NCI-H2029 treated with DMSO at 0.1 percent for 48 hours (cell line): Measurements from ENCODE around the gene KMT2A.

ENCODE experiments used
- DNase-seq: peaks from one replicate; lab custom pipeline; 2025; lab: John Stamatoyannopoulos, UW

Gene KMT2A

GRCh38 chr11:118488480-118489109, 52.3 kb downstream of the KMT2A start:
- DNase-seq = peak; percentile 90

GRCh38 chr11:118491041-118491440, 54.7 kb downstream of the KMT2A start:
- DNase-seq = no peak

GRCh38 chr11:118497831-118498230, 61.5 kb downstream of the KMT2A start:
- no peak for DNase-seq

DNA sequence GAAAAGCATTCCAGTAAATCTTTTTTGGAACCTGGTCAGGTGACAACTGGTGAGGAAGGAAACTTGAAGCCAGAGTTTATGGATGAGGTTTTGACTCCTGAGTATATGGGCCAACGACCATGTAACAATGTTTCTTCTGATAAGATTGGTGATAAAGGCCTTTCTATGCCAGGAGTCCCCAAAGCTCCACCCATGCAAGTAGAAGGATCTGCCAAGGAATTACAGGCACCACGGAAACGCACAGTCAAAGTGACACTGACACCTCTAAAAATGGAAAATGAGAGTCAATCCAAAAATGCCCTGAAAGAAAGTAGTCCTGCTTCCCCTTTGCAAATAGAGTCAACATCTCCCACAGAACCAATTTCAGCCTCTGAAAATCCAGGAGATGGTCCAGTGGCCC, 66.9 kb downstream of the KMT2A start:
- no peak for DNase-seq

DNA sequence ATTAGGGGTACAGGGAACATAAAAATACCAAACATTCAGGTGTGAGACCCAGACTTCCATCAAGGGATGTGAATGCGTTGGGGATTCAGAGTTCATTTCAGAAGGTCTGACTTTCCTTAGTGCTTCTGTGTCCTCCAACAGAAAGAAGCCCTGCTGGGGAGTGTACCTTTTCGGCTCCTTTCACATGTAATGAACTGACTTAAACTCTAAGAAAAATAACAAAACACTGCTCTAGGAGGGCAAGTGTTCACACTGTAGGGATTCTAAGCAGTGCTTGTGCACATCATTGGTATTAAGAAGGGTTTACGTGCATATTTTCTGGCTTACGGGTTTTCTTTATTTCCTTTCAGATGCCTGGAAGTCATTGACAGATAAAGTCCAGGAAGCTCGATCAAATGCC, 75.3 kb downstream of the KMT2A start:
- no peak for DNase-seq

GRCh38 chr11:118514103-118514502, 77.8 kb downstream of the KMT2A start:
- DNase-seq = no peak

DNA sequence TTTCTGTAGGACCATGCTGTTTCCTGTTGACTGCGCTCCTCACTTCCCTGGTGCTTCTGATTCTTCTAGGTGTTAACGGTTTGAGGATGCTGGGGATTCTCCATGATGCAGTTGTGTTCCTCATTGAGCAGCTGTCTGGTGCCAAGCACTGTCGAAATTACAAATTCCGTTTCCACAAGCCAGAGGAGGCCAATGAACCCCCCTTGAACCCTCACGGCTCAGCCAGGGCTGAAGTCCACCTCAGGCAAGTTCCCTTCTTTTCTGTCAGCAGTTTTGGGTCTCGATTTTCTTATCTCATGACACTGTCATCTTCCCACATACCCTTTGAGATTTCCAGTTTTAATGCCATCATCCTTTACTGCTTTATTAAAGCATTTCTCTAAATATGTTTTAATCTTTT, 83.3 kb downstream of the KMT2A start:
- no peak for DNase-seq

- no peak for DNase-seq
Measured at GRCh38 chr11:118521892-118522311, 85.6 kb downstream of the KMT2A start.

DNA sequence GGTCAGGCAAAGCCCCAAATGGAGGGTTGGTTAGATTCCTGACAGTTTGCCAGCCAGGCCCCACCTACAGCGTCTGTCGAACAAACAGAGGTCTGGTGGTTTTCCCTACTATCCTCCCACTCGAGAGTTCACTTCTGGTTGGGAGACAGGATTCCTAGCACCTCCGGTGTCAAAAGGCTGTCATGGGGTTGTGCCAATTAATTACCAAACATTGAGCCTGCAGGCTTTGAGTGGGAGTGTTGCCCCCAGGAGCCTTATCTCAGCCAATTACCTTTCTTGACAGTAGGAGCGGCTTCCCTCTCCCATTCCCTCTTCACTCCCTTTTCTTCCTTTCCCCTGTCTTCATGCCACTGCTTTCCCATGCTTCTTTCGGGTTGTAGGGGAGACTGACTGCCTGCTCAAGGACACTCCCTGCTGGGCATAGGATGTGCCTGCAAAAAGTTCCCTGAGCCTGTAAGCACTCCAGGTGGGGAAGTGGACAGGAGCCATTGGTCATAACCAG, 86.3 kb downstream of the KMT2A start:
- no peak for DNase-seq

DNA sequence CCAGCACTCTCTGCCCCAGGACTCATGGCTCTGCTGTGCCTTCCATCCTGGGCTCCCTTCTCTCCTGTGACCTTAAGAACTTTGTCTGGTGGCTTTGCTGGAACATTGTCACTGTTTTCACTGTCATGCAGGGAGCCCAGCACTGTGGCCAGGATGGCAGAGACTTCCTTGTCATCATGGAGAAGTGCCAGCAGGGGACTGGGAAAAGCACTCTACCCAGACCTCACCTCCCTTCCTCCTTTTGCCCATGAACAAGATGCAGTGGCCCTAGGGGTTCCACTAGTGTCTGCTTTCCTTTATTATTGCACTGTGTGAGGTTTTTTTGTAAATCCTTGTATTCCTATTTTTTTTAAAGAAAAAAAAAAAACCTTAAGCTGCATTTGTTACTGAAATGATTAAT, 88.1 kb downstream of the KMT2A start:
- no peak for DNase-seq

- no peak for DNase-seq
Measured at GRCh38 chr11:118524757-118525470, 88.6 kb downstream of the KMT2A start.

DNA sequence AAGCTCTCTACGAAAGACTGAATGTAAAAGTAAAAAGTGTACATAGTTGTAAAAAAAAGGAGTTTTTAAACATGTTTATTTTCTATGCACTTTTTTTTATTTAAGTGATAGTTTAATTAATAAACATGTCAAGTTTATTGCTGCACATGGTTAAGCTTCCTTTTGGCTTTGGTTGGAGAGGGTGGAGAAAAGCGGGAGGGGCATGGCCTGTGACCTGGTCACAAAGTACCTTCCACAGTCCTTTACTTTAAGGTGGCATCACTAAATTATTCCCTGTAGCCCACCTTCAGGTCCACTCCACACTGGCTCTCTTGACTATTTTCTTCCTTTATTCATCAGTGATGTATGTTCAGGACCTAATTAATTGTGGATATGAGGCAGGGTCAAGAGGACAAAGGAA, 90.4 kb downstream of the KMT2A start:
- DNase-seq = no peak

GRCh38 chr11:118527109-118527508, 90.8 kb downstream of the KMT2A start, which contains the start of gene TTC36:
TSS of gene TTC36 (plus strand) at chr11:118527474. CDS start at chr11:118527495, 21 bp downstream.
- no peak for DNase-seq

- no peak for DNase-seq
Measured at GRCh38 chr11:118528511-118528910, 92.2 kb downstream of the KMT2A start.

DNA sequence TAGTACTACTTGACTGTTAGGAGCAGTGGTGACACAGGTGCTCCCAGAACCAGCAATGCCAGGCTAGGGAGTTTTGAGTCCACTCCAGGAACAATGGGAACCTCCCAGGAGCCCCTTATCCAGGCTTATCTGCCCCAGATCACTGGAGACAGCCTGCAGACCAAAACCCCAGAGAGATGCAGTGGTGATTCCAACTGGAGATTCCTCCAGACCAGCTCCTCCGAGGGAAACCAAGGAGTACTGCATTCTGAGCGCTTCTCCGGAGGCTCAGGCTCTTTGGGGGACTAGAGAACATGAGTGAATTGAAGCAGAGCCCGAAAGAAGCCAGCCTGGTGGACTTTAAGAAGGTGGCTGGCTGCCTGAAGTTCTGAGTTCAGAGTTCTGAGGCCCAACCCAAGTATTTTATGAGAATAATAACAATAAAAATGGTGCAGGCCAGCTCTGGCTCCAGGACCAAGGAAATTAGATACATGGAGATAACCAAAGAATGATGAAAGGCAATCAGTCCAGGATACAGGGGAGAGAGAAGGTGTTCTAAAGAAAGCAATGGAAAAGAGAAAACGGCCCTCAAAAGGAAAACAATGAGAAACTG, 93.4 kb downstream of the KMT2A start:
- DNase-seq = no peak

- peak; percentile 71 for DNase-seq
Measured at GRCh38 chr11:118530180-118530682, 93.9 kb downstream of the KMT2A start.

DNA sequence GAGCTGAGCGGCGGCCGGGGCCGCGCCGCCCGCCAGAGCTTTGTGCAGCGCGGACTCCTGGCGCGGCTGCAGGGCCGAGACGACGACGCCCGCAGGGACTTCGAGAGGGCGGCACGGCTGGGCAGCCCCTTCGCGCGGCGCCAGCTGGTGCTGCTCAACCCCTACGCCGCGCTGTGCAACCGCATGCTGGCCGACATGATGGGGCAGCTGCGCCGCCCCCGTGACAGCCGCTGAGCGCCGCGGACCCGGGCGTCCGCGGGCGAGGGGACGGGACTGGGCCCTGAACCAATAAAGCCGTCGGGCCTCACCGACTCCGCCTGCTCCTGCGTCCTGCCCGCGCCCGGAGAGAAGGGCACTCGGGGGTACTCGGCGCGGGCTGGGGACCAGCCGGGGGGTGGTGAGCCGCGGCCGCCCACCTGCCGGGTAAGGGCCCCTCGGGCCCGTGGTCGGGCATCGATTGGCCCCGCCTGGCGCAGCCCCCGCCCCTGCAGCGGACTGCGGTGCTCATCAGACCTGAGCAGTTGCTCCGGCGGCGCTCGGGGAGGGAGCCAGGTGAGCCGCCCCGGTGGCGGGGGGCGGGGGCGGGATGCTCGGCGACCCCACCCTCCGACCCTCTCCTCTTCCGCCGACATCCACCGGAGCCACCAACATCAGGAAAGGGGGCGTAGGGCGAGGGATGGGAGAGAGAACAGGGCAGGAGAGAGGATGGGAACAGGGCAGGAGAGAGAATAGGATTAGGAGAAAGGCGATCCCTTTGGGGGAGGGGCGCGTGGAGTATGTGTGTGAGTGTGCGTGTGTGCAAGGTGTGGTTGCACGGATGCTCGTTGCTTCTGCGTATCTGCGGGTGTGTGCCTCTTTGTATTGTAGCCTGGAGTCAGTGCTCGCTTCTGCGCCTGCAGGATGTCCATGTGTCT, 94.6 kb downstream of the KMT2A start, which contains the start of gene TMEM25:
TMEM25 (plus strand) TSS at position 510 of the 914 bp plus-strand sequence. CDS start 610 bp downstream, outside the sequence.
- DNase-seq = no peak

GRCh38 chr11:118531597-118532084, 95.3 kb downstream of the KMT2A start:
- no peak for DNase-seq

DNA sequence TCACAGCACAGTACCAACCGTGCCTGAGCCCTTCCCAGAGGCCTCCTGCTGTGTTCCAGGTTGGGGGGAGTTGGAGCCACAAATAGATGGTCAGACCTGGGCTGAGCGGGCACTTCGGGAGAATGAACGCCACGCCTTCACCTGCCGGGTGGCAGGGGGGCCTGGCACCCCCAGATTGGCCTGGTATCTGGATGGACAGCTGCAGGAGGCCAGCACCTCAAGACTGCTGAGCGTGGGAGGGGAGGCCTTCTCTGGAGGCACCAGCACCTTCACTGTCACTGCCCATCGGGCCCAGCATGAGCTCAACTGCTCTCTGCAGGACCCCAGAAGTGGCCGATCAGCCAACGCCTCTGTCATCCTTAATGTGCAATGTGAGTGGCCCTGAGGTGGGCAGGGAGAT, 95.8 kb downstream of the KMT2A start:
- DNase-seq = no peak

- no peak for DNase-seq
Measured at GRCh38 chr11:118532852-118533768, 96.8 kb downstream of the KMT2A start.
